Suprapubic skin (tissue), 4 donors: Measurements from ENCODE around the gene UNKL.

Source experiments
- CTCF ChIP-seq, 2 donors: fragments of 200-600 bp in 1 of 2; fragments of 450-650 bp in 1 of 2; sonication (generic) in 1 of 2; IDR thresholded peaks; one replicate each; pipeline ENCODE4 v1.5.1; 2016 to 2019; ENCODE audit warnings: antibody characterized with exemption in 2 of 2, mild to moderate bottlenecking in 1 of 2, moderate library complexity in 1 of 2
- EP300 ChIP-seq: sonication (generic); formaldehyde crosslinking; IDR thresholded peaks from one replicate; pipeline ENCODE4 v1.6.1; 2017; ENCODE audit warnings: antibody characterized with exemption
- POLR2A ChIP-seq, 2 donors: fragments of 450-650 bp; IDR thresholded peaks; one replicate each; pipeline ENCODE4 v1.6.1; 2017; ENCODE audit warnings: antibody characterized with exemption in 2 of 2, mild to moderate bottlenecking in 2 of 2, moderate library complexity in 2 of 2
- POLR2AphosphoS5 ChIP-seq, 3 donors: sonication (generic); formaldehyde crosslinking; IDR thresholded peaks; one replicate each; pipeline ENCODE4 v1.6.1; 2017; ENCODE audit warnings: antibody characterized with exemption in 3 of 3

GRCh38 chr16:1383556-1383955 lies 30.9 kb downstream of the UNKL start:
- TF ChIP-seq CTCF (IDR thresholded peaks at IDR 0.05) (no peak), POLR2A (IDR thresholded peaks at IDR 0.05) (no peak), EP300 (no peak), POLR2AphosphoS5 (IDR thresholded peaks at IDR 0.05) (no peak)
